IMR-90 (cell line): ENCODE measurements around the gene MAML2. TPM values are rescaled to one million over a fixed set of nuclear protein-coding genes. Genes with fewer than 3 reads are reported as not detected.

Experiments
- ATAC-seq: fragments of 200-7000 bp; cut with Tn5 transposase; 2 replicates; pipeline ENCODE4 v1.9.1; 2020; ENCODE audit warnings: low read depth, mild to moderate bottlenecking, moderate library complexity
- BruUV-seq: library from RNA; stranded (reverse); fragments of 400-500 nt; replicated peaks from 2 replicates; lab custom pipeline; 2021; lab: Mats Ljungman, UMichigan
- CTCF ChIA-PET: fragments of 300-600 bp; formaldehyde crosslinking; extraction: SDS; loops from one replicate; lab custom pipeline; 2021; ENCODE audit warnings: antibody characterized with exemption; lab: Yijun Ruan, JAX
- POLR2A ChIA-PET: fragments of 300-600 bp; sonication (Branson Sonifier 250); formaldehyde crosslinking; loops from one replicate; lab custom pipeline; 2022; ENCODE audit warnings: antibody characterized with exemption; ENCODE audit not compliant: unreplicated experiment; lab: Charles Lee
- DNase-seq: peaks from one replicate; pipeline ENCODE4 v3.0.0; 2013
- H2AFZ ChIP-seq: replicated peaks from 2 replicates; pipeline ENCODE3; 2013; ENCODE audit warnings: low read length, mild to moderate bottlenecking; ENCODE audit not compliant: poor library complexity
- H2AK5ac ChIP-seq: 2 replicates; pipeline ENCODE4 v1.6.1; 2013; ENCODE audit warnings: low read depth, low read length, inconsistent platforms
- H2AK9ac ChIP-seq: replicated peaks from 2 replicates; pipeline ENCODE3; 2013; ENCODE audit warnings: mild to moderate bottlenecking, low read depth, low read length, moderate library complexity; ENCODE audit not compliant: poor library complexity
- H2BK120ac ChIP-seq: 2 replicates; pipeline ENCODE4 v1.6.1; 2013; ENCODE audit warnings: low read depth, low read length, inconsistent platforms
- H2BK15ac ChIP-seq: 3 replicates; pipeline ENCODE4 v1.6.1; 2013; ENCODE audit warnings: low read depth, low read length, inconsistent platforms
- H2BK20ac ChIP-seq: 2 replicates; pipeline ENCODE4 v1.6.1; 2013; ENCODE audit warnings: low read depth, mild to moderate bottlenecking, inconsistent platforms, low read length, moderate library complexity
- H2BK5ac ChIP-seq: 2 replicates; pipeline ENCODE4 v1.6.1; 2013; ENCODE audit warnings: mild to moderate bottlenecking, low read depth, low read length, inconsistent platforms; ENCODE audit not compliant: poor library complexity, severe bottlenecking
- H3K14ac ChIP-seq: replicated peaks from 2 replicates; pipeline ENCODE4 v1.6.1; 2013; ENCODE audit warnings: low read depth, low read length, inconsistent platforms
- H3K18ac ChIP-seq: 2 replicates; pipeline ENCODE4 v1.6.1; 2013; ENCODE audit warnings: low read depth, low read length, control low read depth
- H3K23ac ChIP-seq: 2 replicates; pipeline ENCODE4 v1.6.1; 2013; ENCODE audit warnings: low read depth, low read length, inconsistent platforms
- H3K27ac ChIP-seq: 2 replicates; pipeline ENCODE4 v1.5.1; 2013; ENCODE audit warnings: mild to moderate bottlenecking, control low read depth, low read length; ENCODE audit not compliant: insufficient read depth
- H3K27me3 ChIP-seq: 2 replicates; pipeline ENCODE4 v1.6.1; 2013; ENCODE audit warnings: low read length; ENCODE audit not compliant: control insufficient read depth, insufficient read depth
- H3K36me3 ChIP-seq: 2 replicates; pipeline ENCODE4 v1.6.1; 2013; ENCODE audit warnings: low read length, mixed read lengths; ENCODE audit not compliant: control insufficient read depth, insufficient read depth
- H3K4ac ChIP-seq: 2 replicates; pipeline ENCODE4 v1.6.1; 2013; ENCODE audit warnings: low read depth, low read length, inconsistent platforms
- H3K4me1 ChIP-seq: 2 replicates; pipeline ENCODE4 v1.6.1; 2013; ENCODE audit warnings: low read length, mixed read lengths; ENCODE audit not compliant: control insufficient read depth, insufficient read depth
- H3K4me2 ChIP-seq: 2 replicates; pipeline ENCODE4 v1.6.1; 2013; ENCODE audit warnings: low read depth, mild to moderate bottlenecking, control low read depth, low read length, moderate library complexity
- H3K4me3 ChIP-seq: 2 replicates; pipeline ENCODE4 v1.5.1; 2013; ENCODE audit warnings: low read depth, mild to moderate bottlenecking, control low read depth, low read length, moderate library complexity; ENCODE audit not compliant: insufficient read depth
- H3K56ac ChIP-seq: 2 replicates; pipeline ENCODE4 v1.6.1; 2013; ENCODE audit warnings: low read length, inconsistent platforms; ENCODE audit not compliant: insufficient read depth; ENCODE audit errors: extremely low read depth
- H3K79me1 ChIP-seq, 2 experiments: 2 replicates each; pipeline ENCODE4 v1.6.1; 2013; ENCODE audit warnings: low read length in 2 of 2, inconsistent platforms in 1 of 2, low read depth in 1 of 2
- H3K9ac ChIP-seq: 2 replicates; pipeline ENCODE4 v1.6.1; 2013; ENCODE audit warnings: low read depth, low read length, control low read depth
- H3K9me1 ChIP-seq: 2 replicates; pipeline ENCODE4 v1.6.1; 2013; ENCODE audit warnings: low read length, inconsistent platforms; ENCODE audit not compliant: insufficient read depth
- H3K9me3 ChIP-seq: 2 replicates; pipeline ENCODE4 v1.6.1; 2013; ENCODE audit warnings: low read length; ENCODE audit not compliant: control insufficient read depth, insufficient read depth
- H4K20me1 ChIP-seq: 2 replicates; pipeline ENCODE4 v1.6.1; 2013; ENCODE audit warnings: low read length, inconsistent platforms; ENCODE audit not compliant: insufficient read depth
- H4K5ac ChIP-seq: 2 replicates; pipeline ENCODE4 v1.6.1; 2013; ENCODE audit warnings: mild to moderate bottlenecking, low read depth, low read length, control low read depth
- H4K8ac ChIP-seq, 2 experiments: 2 replicates each; pipeline ENCODE4 v1.6.1; 2013; ENCODE audit warnings: low read depth in 2 of 2, low read length in 2 of 2, control low read depth in 1 of 2, inconsistent platforms in 1 of 2
- H4K91ac ChIP-seq: 2 replicates; pipeline ENCODE4 v1.6.1; 2013; ENCODE audit warnings: low read depth, low read length, inconsistent platforms; ENCODE audit not compliant: insufficient read depth
- BHLHE40 ChIP-seq: fragments of 150-350 bp; IDR thresholded peaks from 2 replicates; pipeline ENCODE4 v1.6.1; 2016; ENCODE audit warnings: mild to moderate bottlenecking, low read depth, low read length
- CEBPB ChIP-seq: IDR thresholded peaks from 2 replicates; pipeline ENCODE4 v1.6.1; 2012; ENCODE audit warnings: low read depth, low read length, improper control_type of control experiment
- CHD1 ChIP-seq: IDR thresholded peaks from 2 replicates; pipeline ENCODE4 v1.6.1; 2012; ENCODE audit warnings: low read depth, low read length, improper control_type of control experiment
- CTCF ChIP-seq: conservative IDR thresholded peaks from 2 replicates; pipeline ENCODE4 v1.5.1; 2012; ENCODE audit warnings: mild to moderate bottlenecking, low read depth, low read length, improper control_type of control experiment
- FOS ChIP-seq: fragments of 150-350 bp; IDR thresholded peaks from 2 replicates; pipeline ENCODE4 v1.6.1; 2016; ENCODE audit warnings: low read depth, low read length
- MAFK ChIP-seq: IDR thresholded peaks from 2 replicates; pipeline ENCODE4 v1.6.1; 2012; ENCODE audit warnings: low read depth, low read length, improper control_type of control experiment
- MAZ ChIP-seq: IDR thresholded peaks from 2 replicates; pipeline ENCODE4 v1.6.1; 2012; ENCODE audit warnings: low read depth, mild to moderate bottlenecking, low read length, improper control_type of control experiment, moderate library complexity, borderline replicate concordance
- NFE2L2 ChIP-seq: fragments of 150-350 bp; IDR thresholded peaks from 2 replicates; pipeline ENCODE4 v1.6.1; 2016; ENCODE audit warnings: low read depth, mild to moderate bottlenecking, low read length
- RAD21 ChIP-seq: IDR thresholded peaks from 2 replicates; pipeline ENCODE4 v1.6.1; 2012; ENCODE audit warnings: low read length, improper control_type of control experiment
- RFX5 ChIP-seq: IDR thresholded peaks from 2 replicates; pipeline ENCODE4 v1.8.0; 2012; ENCODE audit warnings: low read depth, mild to moderate bottlenecking, low read length, moderate library complexity
- SMC3 ChIP-seq: fragments of 150-350 bp; IDR thresholded peaks from 2 replicates; pipeline ENCODE4 v1.6.1; 2016; ENCODE audit warnings: low read depth, mild to moderate bottlenecking, antibody characterized with exemption, low read length, moderate library complexity
- WGBS, 2 experiments: methylation state at CpG; one replicate each; pipeline versions ENCODE4 v1.1.5 to v1.1.7; 2013; ENCODE audit warnings: missing lambda C conversion rate in 2 of 2; ENCODE audit not compliant: insufficient read length in 1 of 2; ENCODE audit errors: extremely low coverage in 2 of 2; 5-methylcytosine and 5-hydroxymethylcytosine counted together
- dilution Hi-C: fragments of 300-500 bp; cut with HindIII; formaldehyde crosslinking; loops from one replicate; pipeline ENCODE4 v1.14.3; 2018; ENCODE audit warnings: low sequenced_read_pairs; ENCODE audit not compliant: unreplicated experiment
- in situ Hi-C: fragments of 300-500 bp; cut with MboI; formaldehyde crosslinking; loops from 3 replicates; pipeline ENCODE4 v1.14.3; 2019; ENCODE audit warnings: low sequenced_read_pairs, inconsistent platforms, mixed read lengths
- intact Hi-C: fragments of 100-400 bp; cut with micrococcal nuclease; formaldehyde crosslinking; loops from 2 replicates; pipeline ENCODE4 v1.10.0; 2022
- polyA plus RNA-seq, 3 experiments: library from polyadenylated mRNA; depleted of rRNA; stranded (reverse); fragments of >200 nt; gene quantifications; 2 replicates each; pipeline ENCODE4 v1.2.3, GENCODE V29; 2012; ENCODE audit warnings: low replicate concordance in 1 of 3
- total RNA-seq: library from RNA; depleted of rRNA; stranded (reverse); fragments of >200 nt; gene quantifications from 2 replicates; pipeline ENCODE4 v1.2.3, GENCODE V29; 2012
- TF ChIP-seq, protein P1 (sequence below): fragments of 150-350 bp; IDR thresholded peaks from 2 replicates; pipeline ENCODE4 v1.6.1; 2016; ENCODE audit warnings: low read depth, mild to moderate bottlenecking, low read length, moderate library complexity, borderline replicate concordance
- TF ChIP-seq, protein P2 (sequence below): fragments of 150-350 bp; IDR thresholded peaks from 2 replicates; pipeline ENCODE4 v1.6.1; 2017; ENCODE audit warnings: mild to moderate bottlenecking, antibody characterized with exemption, low read length, low read depth

Gene MAML2
- total and polyA plus RNA-seq, 2 of the 4 experiments (the other 2 are of a cell fraction), result 15.0 to 19.5 TPM

DNA sequence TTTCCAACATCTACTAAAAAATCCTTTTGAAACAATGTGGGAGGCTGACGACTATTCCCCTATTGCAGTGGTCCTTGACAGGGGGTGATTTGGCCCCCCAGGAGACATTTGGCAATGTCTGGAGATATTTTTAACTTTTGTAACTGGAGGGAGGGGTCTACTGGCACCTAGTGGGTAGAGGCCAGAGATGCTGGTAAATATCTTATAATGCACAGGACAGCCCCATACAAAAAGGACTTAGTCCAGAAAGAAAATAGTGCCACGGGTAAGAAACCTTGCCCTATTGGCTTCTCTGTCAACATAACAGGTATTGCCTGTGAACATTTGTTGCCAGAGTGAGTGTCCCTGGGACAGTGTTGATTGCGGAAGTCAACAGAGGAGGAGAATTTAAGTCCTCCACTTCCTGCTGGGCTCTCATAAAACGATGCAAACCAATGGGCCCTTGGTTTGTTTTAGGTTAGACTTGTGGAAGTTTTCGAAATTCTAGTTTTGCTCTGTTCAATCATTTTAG, 101.6 kb downstream of the MAML2 start:
- no peak for DNase-seq

More for the DNA sequence above, 101.6 kb downstream of the MAML2 start:
- Histone ChIP-seq H2BK15ac (0 out of 3 replicates have a peak overlapping the region, but pooled peaks have one; percentile 20), H2BK120ac (peak overlapping the region; percentile 44), H3K27ac (0 out of 2 replicates have a peak overlapping the region, but pooled peaks have one; percentile 54), H2BK20ac (peak overlapping the region; percentile 15; the same call in 1 of the 2 replicates), H3K23ac (no peak overlapping the region), H2BK5ac (peak overlapping the region; percentile 39), H3K9ac (no peak overlapping the region), H4K20me1 (no peaks in the 10 kb centered on the region), H2AK9ac (no peak overlapping the region), H4K8ac (no peak overlapping the region), H4K5ac (peak overlapping the region; percentile 27), H2AK5ac (peak overlapping the region; percentile 4; the same call in 1 of the 2 replicates), H3K27me3 (no peaks in the 10 kb centered on the region), H4K91ac (no peak overlapping the region), H3K9me3 (no peaks in the 10 kb centered on the region), H3K18ac (peak overlapping the region; percentile 27), H3K36me3 (no peaks in the 10 kb centered on the region), H3K4me3 (no peak overlapping the region), H3K56ac (no peak overlapping the region), H3K79me1 (peaks cover 29 to 59% of the 10 kb centered on the region in 2 experiments), H2AFZ (no peak overlapping the region), H3K14ac (no peak overlapping the region), H3K4ac (peak overlapping the region; percentile 16; the same call in 1 of the 2 replicates), H3K4me1 (peaks cover 21% of the 10 kb centered on the region), H3K4me2 (no peak overlapping the region), H3K9me1 (no peaks in the 10 kb centered on the region; the same call in 1 of the 2 replicates)
- dilution Hi-C loops (no loop called here), intact Hi-C loops (no loop called here), in situ Hi-C loops (no loop called here)
- TF ChIP-seq CTCF (peak; percentile 20; the same call in 1 of the 2 replicates), FOS (no peak), CEBPB (no peak), NFE2L2 (no peak), SMC3 (no peak), RFX5 (no peak), RAD21 (peak; percentile 31), BHLHE40 (no peak), MAFK (no peak), MAZ (no peak), CHD1 (no peak)
- TF ChIP-seq, protein P1, sequence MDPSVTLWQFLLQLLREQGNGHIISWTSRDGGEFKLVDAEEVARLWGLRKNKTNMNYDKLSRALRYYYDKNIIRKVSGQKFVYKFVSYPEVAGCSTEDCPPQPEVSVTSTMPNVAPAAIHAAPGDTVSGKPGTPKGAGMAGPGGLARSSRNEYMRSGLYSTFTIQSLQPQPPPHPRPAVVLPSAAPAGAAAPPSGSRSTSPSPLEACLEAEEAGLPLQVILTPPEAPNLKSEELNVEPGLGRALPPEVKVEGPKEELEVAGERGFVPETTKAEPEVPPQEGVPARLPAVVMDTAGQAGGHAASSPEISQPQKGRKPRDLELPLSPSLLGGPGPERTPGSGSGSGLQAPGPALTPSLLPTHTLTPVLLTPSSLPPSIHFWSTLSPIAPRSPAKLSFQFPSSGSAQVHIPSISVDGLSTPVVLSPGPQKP, result no peak
- TF ChIP-seq, protein P2, sequence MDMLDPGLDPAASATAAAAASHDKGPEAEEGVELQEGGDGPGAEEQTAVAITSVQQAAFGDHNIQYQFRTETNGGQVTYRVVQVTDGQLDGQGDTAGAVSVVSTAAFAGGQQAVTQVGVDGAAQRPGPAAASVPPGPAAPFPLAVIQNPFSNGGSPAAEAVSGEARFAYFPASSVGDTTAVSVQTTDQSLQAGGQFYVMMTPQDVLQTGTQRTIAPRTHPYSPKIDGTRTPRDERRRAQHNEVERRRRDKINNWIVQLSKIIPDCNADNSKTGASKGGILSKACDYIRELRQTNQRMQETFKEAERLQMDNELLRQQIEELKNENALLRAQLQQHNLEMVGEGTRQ, result no peak
- ChIA-PET POLR2A (no interaction called here), CTCF (no interaction called here)
- no TSS peak for BruUV-seq
- ATAC-seq, result no peak
- 40% methylated on average over 1 of the region's 5 CpGs; no CpG with 5 or more reads in 1 of the 2 experiments for WGBS, 2 experiments
